ENCODE measurements around the gene DNER.
"Not testable (repeated sequence)": the region's sequence is repeated elsewhere in the genome, so short reads cannot be mapped to it uniquely, and the experiment has no call there.

The DNER gene

DNA sequence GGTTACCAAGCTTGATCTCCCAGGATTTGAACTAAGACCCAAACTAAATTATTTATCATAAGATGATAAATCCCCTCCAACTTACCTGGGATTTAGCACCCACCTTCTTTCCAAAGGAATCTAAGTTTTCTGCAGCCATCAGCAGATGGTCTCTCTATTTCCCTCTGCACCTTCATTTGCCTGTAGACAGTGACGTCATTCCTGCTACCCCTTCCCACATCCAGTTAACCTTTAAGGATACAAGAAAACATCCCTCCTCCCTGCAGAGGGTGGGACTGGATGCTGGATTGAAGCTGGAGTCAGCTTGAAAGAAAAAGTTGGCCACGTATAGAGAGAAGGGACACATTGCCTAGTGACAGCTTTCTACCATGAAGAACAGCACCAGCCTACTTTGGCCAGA lies 3.7 kb upstream of the DNER start:
- in situ Hi-C loops (cut with MboI; ENCODE audit: low sequenced_read_pairs), result no loop called here

DNA sequence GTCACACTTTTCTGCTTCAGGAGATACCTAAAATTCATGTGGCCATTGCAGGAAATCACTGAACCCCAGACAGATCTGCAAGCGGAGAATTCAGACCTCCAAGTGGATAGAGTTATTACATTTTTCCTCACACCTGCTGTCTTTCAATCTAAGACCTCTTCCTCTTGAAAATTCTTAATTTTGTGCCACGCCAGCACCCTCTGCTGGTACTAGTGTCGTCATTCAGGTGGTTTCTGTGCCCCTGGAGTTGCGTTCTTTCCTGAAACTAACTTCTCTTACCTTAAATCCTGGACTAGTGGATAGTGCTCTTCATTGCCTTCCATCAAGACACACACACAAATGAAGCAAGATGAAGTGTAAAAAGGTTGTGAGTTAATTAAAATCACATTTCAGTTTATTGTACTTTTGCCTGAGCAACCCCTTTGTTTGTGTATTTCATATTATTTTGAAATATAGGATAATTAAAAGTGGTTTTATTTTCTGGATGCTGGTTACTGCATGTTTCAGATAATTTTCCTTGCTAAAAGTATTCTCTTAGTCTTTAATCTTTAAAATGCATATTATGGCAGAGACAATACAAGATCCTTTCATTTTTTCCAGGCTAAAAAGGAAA lies 1.6 kb upstream of the DNER start:
- in situ Hi-C loops (cut with MboI; ENCODE audit: low sequenced_read_pairs), result no loop called here

DNA sequence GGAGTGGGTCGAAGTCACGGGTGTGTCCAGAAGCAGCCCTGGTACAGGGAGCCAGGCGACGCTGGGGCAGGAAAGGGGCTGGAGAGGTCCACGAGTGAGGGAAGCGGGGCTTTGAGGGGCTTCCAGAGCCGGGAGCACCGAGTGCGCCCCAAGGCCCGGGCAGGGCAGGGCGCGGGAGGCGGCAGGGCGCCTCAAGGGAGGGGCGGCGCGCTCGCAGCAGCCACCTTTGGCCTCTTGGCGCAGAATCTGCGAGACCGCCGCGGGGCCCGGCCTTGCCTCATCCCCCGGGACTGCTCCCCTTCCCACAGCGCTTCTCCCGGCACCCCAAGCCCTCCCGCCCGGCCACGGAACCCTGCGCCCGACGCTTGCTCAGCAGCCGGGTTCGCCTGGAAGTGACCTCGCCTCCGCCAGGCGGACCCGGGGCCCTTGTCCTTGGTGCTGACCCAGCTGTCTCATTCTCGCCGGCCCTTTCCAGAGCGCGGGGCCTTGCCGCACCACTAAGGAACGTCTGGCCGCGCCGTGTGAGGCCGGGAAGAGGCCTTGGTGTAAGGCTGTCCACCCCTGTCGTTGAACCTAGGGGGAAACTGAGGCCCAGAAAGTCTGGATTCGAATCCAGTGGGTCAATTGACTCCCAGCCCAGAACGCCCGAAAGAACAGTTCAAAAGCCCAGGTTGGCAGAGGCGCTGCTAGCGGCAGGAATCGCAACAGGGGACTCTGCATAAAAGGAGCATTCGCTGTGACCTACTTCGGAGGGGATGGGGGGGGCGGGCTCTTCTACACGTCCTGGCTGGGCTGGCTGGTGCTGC lies 584 bp upstream of the DNER start:
- in situ Hi-C loops (cut with MboI; ENCODE audit: low sequenced_read_pairs), result no loop called here

DNA sequence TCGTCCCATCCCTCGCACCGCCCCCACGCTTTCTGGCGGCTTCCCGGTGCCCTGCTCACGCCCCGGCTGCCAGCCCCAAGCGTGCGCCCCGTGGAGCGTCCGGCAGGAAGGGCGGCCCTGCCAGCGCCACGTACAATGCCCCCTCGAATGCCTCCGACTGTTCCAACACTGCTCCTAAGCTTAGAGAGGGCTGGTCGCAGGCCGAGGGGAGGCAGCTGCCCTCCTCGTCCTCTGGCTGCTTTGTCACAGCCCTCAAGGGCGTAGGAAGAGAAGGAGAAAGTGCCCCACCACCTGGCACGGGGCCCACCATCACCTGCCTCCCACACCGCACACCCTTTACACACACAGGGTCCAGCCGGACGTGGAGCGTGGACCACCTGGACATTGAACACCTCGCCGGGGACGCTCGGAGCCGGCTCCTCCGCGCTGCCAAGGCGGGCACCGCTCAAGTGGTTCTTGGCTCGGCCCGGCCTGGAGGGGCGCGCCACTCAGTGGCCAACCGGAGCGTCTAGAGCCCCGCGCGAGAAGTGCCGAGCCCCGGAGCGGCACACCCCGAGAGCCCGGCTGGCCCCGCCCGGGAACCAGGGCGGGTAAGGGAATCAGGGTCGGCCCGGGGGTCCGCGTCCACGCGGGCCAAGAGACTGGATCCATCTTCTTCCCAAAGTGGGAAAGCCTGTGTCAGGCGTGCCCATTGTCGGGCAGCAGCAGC lies 830 bp downstream of the DNER start:
- in situ Hi-C loops (cut with MboI; ENCODE audit: low sequenced_read_pairs), result no loop called here

GRCh38 chr2:229712136-229712535 lies 2.2 kb downstream of the DNER start:
- in situ Hi-C loops (cut with MboI; ENCODE audit: low sequenced_read_pairs), result no loop called here

- in situ Hi-C loops (cut with MboI; ENCODE audit: low sequenced_read_pairs), result no loop called here
Measured at GRCh38 chr2:229708335-229708734, 6.0 kb downstream of the DNER start.

- in situ Hi-C loops (cut with MboI; ENCODE audit: low sequenced_read_pairs), result no loop called here
Measured at GRCh38 chr2:229703909-229704630, 10.3 kb downstream of the DNER start.

- in situ Hi-C loops (cut with MboI; ENCODE audit: low sequenced_read_pairs), result no loop called here
Measured at GRCh38 chr2:229701716-229702115, 12.6 kb downstream of the DNER start.

DNA sequence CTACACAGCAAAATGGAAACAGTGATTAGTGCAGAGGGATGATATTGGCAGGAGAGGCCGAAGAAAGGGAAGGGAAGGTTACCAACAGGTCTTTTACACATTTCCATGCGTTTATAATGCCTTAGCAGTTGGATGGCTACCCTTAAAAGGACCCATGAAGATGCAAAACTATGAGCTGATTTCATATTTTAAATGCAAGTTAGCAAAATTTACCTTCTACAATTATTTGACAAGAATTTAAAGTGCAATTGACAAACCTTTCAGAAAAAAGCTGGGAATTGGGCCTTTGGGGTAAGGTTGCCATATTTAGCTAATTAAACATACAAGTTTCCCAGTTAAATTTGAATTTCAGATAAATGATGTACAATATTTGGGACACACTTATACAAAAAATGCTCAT lies 13.3 kb downstream of the DNER start:
- in situ Hi-C loops (cut with MboI; ENCODE audit: low sequenced_read_pairs), result no loop called here

DNA sequence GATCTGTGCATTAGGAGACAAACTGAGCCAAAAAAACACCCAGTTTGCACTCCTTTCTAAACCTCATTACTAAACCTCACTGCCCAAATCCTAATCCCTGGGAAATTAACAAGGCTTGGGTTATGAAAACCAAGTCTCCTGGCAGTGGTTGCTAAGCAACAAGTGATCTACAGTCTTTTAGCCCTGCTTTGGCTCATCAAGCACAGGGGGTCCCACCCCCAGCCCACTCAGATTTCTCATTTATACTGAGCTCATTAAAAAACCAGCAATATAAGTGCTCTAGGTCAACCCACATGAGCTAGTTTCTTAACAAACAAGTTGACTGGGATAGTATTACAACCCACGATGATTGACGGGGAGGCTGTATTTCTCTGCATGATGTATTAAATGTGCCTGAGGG lies 18.4 kb downstream of the DNER start:
- in situ Hi-C loops (cut with MboI; ENCODE audit: low sequenced_read_pairs), result no loop called here

GRCh38 chr2:229693845-229694244 lies 20.5 kb downstream of the DNER start:
- in situ Hi-C loops (cut with MboI; ENCODE audit: low sequenced_read_pairs), result not testable (repeated sequence)

GRCh38 chr2:229691631-229692030 lies 22.7 kb downstream of the DNER start:
- in situ Hi-C loops (cut with MboI; ENCODE audit: low sequenced_read_pairs), result no loop called here

DNA sequence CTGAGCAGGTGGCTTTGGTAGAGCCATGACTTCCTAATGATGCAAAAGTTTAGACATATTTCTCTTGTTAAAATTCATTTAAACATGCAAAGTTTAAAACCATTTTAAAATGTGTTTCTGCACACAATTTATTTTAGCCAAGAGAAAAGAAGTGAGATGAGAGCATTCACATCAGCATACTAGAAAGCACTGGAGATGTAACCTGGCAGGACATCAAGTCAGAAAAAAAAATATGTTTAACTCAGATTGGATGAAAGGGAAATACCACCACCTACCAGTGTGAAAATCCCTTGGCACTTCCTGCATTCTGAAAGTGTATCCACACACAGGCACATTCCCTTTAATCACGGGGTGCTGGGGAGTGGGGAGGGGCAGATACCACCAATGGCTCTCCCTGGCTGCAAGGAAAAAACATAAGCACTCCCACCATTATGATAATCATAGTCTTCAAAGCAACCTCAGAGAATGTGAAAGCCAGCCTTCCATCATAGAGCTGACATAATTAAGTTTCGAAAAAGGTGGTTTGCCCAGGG lies 25.0 kb downstream of the DNER start:
- in situ Hi-C loops (cut with MboI; ENCODE audit: low sequenced_read_pairs), result no loop called here

GRCh38 chr2:229688141-229688540 lies 26.2 kb downstream of the DNER start:
- in situ Hi-C loops (cut with MboI; ENCODE audit: low sequenced_read_pairs), result no loop called here

DNA sequence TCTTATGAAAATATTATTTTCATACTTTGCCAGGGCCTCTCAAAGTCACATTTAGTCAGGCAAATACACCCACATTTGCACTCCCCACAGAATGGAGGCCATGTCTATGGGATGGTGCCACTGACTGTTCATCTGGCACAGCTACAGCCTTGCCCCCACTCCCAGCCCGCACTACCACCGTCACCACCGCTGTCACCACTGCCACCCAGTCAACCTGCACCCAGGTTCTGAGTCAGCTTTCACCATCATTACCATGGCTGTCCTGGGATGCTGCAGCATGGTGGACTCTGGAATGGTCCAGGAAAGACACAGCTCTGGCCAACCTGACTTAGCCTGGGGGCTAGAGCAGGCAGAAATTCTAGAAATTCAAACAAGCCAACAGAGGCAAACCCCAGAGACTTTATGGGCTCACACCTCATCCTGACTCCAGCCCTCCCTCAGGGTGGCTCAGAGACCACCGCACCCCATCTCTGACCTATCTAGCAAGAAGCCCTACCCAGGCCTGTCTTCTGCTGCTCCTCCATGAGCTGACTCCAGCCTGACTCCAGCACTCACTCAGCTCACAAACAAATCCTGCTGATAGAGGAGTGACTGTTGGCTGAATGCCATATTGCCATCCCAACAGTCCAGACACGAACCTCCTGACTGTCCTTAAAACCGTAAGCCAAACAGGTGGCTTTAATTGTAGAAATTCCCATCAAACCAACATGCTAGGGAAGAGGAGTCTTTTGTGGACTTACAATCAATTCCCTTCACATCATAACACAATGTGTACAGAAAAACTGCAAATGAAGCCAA lies 28.0 kb downstream of the DNER start:
- in situ Hi-C loops (cut with MboI; ENCODE audit: low sequenced_read_pairs), result no loop called here

- in situ Hi-C loops (cut with MboI; ENCODE audit: low sequenced_read_pairs), result no loop called here
Measured at GRCh38 chr2:229684942-229685562, 29.3 kb downstream of the DNER start.

DNA sequence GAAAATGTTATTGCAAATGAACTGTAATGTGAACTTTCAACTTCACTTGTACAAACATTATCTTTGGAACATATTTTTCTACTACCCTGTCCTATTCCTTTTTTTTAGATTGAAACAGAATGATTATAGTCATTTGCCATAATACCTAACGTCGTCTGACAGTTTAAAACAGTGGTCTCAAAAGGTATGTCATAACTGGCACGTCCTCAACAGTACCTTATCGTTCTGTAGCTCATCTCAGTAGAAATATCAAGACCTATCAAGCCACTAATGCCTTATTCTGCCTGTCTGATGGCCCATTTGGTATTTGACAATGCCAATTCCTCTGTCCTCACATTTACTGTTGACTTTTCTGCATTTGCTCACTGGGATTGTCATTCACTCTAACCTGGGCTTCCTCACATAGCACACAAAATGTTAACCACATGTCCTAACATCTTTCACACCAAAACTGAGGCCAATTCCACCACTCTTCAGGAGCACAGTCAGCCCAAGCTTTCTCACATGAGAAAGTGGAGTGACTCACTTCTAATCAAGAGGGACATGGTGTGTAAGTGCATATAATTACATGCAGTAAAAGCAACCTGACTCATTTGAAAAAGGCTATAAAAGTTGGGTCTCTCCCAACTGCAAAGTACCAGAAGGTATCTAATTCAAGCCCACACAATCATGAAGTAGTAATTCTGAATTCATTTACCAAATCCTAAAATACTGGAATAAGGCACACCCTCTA lies 34.8 kb downstream of the DNER start:
- in situ Hi-C loops (cut with MboI; ENCODE audit: low sequenced_read_pairs), result no loop called here

- in situ Hi-C loops (cut with MboI; ENCODE audit: low sequenced_read_pairs), result no loop called here
Measured at GRCh38 chr2:229675569-229675968, 38.8 kb downstream of the DNER start.

GRCh38 chr2:229674830-229675530 lies 39.4 kb downstream of the DNER start:
- in situ Hi-C loops (cut with MboI; ENCODE audit: low sequenced_read_pairs), result no loop called here

Data from hTERT RPE-1 (cell line).